Measurements from ENCODE around the gene JCAD. TPM values are rescaled to one million over a fixed set of nuclear protein-coding genes. Genes with fewer than 3 reads are reported as not detected.

JCAD gene
- total and polyA plus RNA-seq, 2 of the 8 experiments (the other 6 are each of a cell fraction or from before 2014, with no cell fraction given), result 0.56 to 5.2 TPM

- Histone ChIP-seq H3K23me2 (ENCODE audit: low read depth, low read length) (no peaks in the 10 kb centered on the region), H3K27me3 (replicated peaks in 1 of 4; ENCODE audit: control insufficient read depth in 3 of 4, extremely low read depth in 1 of 4, insufficient read depth in 3 of 4, low read length in 3 of 4) (no peaks in the 10 kb centered on the region), H3K4ac (replicated peaks; ENCODE audit: insufficient read length, low read depth, low read length) (no peak overlapping the region), H2BK5ac (ENCODE audit: low read depth, low read length) (no peak overlapping the region), H3K4me1 (replicated peaks in 1 of 4; ENCODE audit: control insufficient read depth in 3 of 4, insufficient read depth in 4 of 4, low read length in 3 of 4) (no peaks in the 10 kb centered on the region), H2BK120ac (replicated peaks; ENCODE audit: low read depth, low read length) (no peak overlapping the region), H4K5ac (ENCODE audit: insufficient read length, low read depth, low read length) (no peak overlapping the region), H3K27ac (ENCODE audit: low read depth, low read length) (no peak overlapping the region), H2BK15ac (ENCODE audit: low read length) (no peak overlapping the region), H4K8ac (ENCODE audit: extremely low read depth, insufficient read depth, low read length) (no peak overlapping the region), H2AK5ac (ENCODE audit: low read depth, low read length) (no peak overlapping the region), H3K23ac (ENCODE audit: insufficient read length) (no peak overlapping the region), H3K9ac (replicated peaks in 1 of 4; ENCODE audit: extremely low read depth in 1 of 4, low read depth in 3 of 4, low read length in 3 of 4) (no peak overlapping the region), H3K4me3 (ENCODE audit: extremely low read depth in 1 of 4, insufficient read depth in 2 of 4, low read depth in 3 of 4, low read length in 4 of 4) (no peak overlapping the region), H3K79me2 (ENCODE audit: control insufficient read depth in 1 of 2, insufficient read depth in 2 of 2, low read length in 2 of 2) (no peaks in the 10 kb centered on the region), H3K36me3 (ENCODE audit: control insufficient read depth in 2 of 4, insufficient read depth in 4 of 4, low read length in 3 of 4) (no peaks in the 10 kb centered on the region), H3K79me1 (ENCODE audit: low read depth, low read length) (no peaks in the 10 kb centered on the region), H2AFZ (ENCODE audit: low read length) (no peak overlapping the region), H3K9me3 (ENCODE audit: insufficient read depth in 2 of 2, low read depth in 1 of 2, low read length in 1 of 2) (no peaks in the 10 kb centered on the region), H3K4me2 (ENCODE audit: insufficient read depth in 1 of 2, low read depth in 2 of 2, low read length in 2 of 2) (no peak overlapping the region), H4K20me1 (replicated peaks in 1 of 2; ENCODE audit: control insufficient read depth in 1 of 2, insufficient read depth in 2 of 2, low read length in 2 of 2) (no peaks in the 10 kb centered on the region), H4K91ac (replicated peaks; ENCODE audit: insufficient read length, low read length) (no peak overlapping the region), H3K14ac (ENCODE audit: insufficient read length) (no peak overlapping the region), H3K56ac (replicated peaks; ENCODE audit: insufficient read length, low read depth, low read length) (no peak overlapping the region), H2BK12ac (ENCODE audit: low read depth, low read length) (no peak overlapping the region), H3K18ac (ENCODE audit: extremely low read depth, low read length) (no peak overlapping the region), H2BK20ac (ENCODE audit: low read length) (no peak overlapping the region)
- CTCF ChIA-PET (ENCODE audit: partially characterized antibody), result interaction anchor here (1.0 to 1.9 kb wide), 2 partner anchors 17 to 74 kb away, joined by 3 to 5 read pairs; no protein-coding TSS in a partner anchor
- DNase-seq (ENCODE audit: low read depth in 1 of 2, low spot score in 2 of 2), result no peak
- FAIRE-seq, result no peak
- POLR2A ChIA-PET (ENCODE audit: partially characterized antibody), result no interaction called here
- TF ChIP-seq E2F6 (IDR thresholded peaks at IDR 0.05), result no peak
Observed at GRCh38 chr10:30019468-30019867, 39.9 kb downstream of the JCAD start.
